ENCODE data around the gene DPT.

- no peak for TF ChIP-seq CTCF (IDR thresholded peaks at IDR 0.05)
- no peak for TF ChIP-seq POLR2A (IDR thresholded peaks at IDR 0.05)
- no peak for TF ChIP-seq EP300 (IDR thresholded peaks at IDR 0.05)
Observed at GRCh38 chr1:168708698-168709404, 20.2 kb downstream of the DPT start.
